K562 (cell line): ENCODE data around the gene NPAS1. TPM values are rescaled to one million over a fixed set of nuclear protein-coding genes. Genes with fewer than 3 reads are reported as not detected.
A peak's percentile ranks its signal among the peaks of the same experiment; 100 is the strongest.

Experiments
- CBX1 ChIP-seq: sonication (generic); IDR thresholded peaks from 2 replicates; pipeline ENCODE4 v1.6.1; 2016; ENCODE audit warnings: antibody characterized with exemption, low read depth, mild to moderate bottlenecking
- CBX3 ChIP-seq, 2 experiments: IDR thresholded peaks; 1 replicate in 1 of 2; 2 replicates in 1 of 2; pipeline ENCODE4 v1.6.1; 2012; ENCODE audit warnings: inconsistent platforms in 2 of 2, low read length in 2 of 2, borderline replicate concordance in 1 of 2, control low read depth in 1 of 2
- CREB5 ChIP-seq: fragments of 250-450 bp; sonication (Bioruptor Pico); IDR thresholded peaks from 2 replicates; pipeline ENCODE4 v1.5.0; 2020; ENCODE audit warnings: mild to moderate bottlenecking
- GATA2 ChIP-seq: sonication (generic); formaldehyde crosslinking; IDR thresholded peaks from 2 replicates; pipeline ENCODE4 v1.4.0; 2020; ENCODE audit warnings: mild to moderate bottlenecking, missing genetic modification reagents
- HMG20A ChIP-seq: fragments of 450-650 bp; formaldehyde crosslinking; conservative IDR thresholded peaks from 2 replicates; pipeline ENCODE4 v1.4.0; 2020; ENCODE audit warnings: mild to moderate bottlenecking, mixed read lengths
- KAT2B ChIP-seq: IDR thresholded peaks from one replicate; pipeline ENCODE4 v1.6.1; 2012; ENCODE audit warnings: low read depth, mild to moderate bottlenecking, control low read depth, inconsistent platforms, low read length, moderate library complexity
- PCBP1 ChIP-seq: fragments of 200-400 bp; formaldehyde crosslinking; IDR thresholded peaks from 2 replicates; pipeline ENCODE4 v1.6.1; 2018; ENCODE audit warnings: mild to moderate bottlenecking, low read depth, low read length; ENCODE audit not compliant: poor library complexity, severe bottlenecking
- UBTF ChIP-seq, 2 experiments: IDR thresholded peaks; 2 replicates each; pipeline ENCODE4 v1.6.1; 2012; ENCODE audit warnings: improper control_type of control experiment in 2 of 2, low read depth in 2 of 2, low read length in 2 of 2, borderline replicate concordance in 1 of 2
- ZBTB33 ChIP-seq: sonication (generic); formaldehyde crosslinking; IDR thresholded peaks from 2 replicates; pipeline ENCODE4 v1.8.1; 2023; ENCODE audit warnings: mild to moderate bottlenecking, missing genetic modification reagents
- ZBTB40 ChIP-seq, 2 experiments: fragments of 450-650 bp in 1 of 2; sonication (generic) in 1 of 2; formaldehyde crosslinking in 1 of 2; IDR thresholded peaks; 2 replicates each; pipeline versions ENCODE4 v1.7.1 to v1.9.0; 2016 to 2022; ENCODE audit warnings: inconsistent platforms in 1 of 2, mild to moderate bottlenecking in 1 of 2, missing genetic modification reagents in 1 of 2
- ZFP36 ChIP-seq: fragments of 150-350 bp; IDR thresholded peaks from 2 replicates; pipeline ENCODE4 v1.6.1; 2018; ENCODE audit warnings: low read length, low read depth; ENCODE audit not compliant: partially characterized antibody
- polyA plus RNA-seq, 8 experiments: library from polyadenylated mRNA; depleted of rRNA in 4 of 8; stranded (reverse) in 5 of 8; unstranded in 3 of 8; fragments of >200 nt; fragmentation: Nextera tagmentation in 2 of 8; fragmentation: Illumina TruSeq in 1 of 8; extraction: Ambion mirVana in 2 of 8; extraction: Trizol in 1 of 8; gene quantifications; 2 replicates each; pipeline versions ENCODE4 v1.2.1 to v1.2.3, GENCODE V29; 2011 to 2014; ENCODE audit warnings: inconsistent platforms in 1 of 8, missing spikeins in 1 of 8
- total RNA-seq, 7 experiments: library from RNA; depleted of rRNA in 6 of 7; stranded (reverse); fragments of >200 nt in 6 of 7; fragmentation: Illumina TruSeq in 2 of 7; extraction: Trizol in 2 of 7; gene quantifications; 2 replicates each; pipeline versions ENCODE4 v1.2.1 to v1.2.3, GENCODE V29; 2011 to 2021; ENCODE audit warnings: low replicate concordance in 1 of 7

Gene NPAS1
- total and polyA plus RNA-seq, 9 of the 15 experiments (the other 6 are each of a cell fraction or from before 2014, with no cell fraction given): 0.58 to 5.3 (median 2.0) TPM; not detected in 2

GRCh38 chr19:47021536-47022139 is 2.0 kb downstream of the NPAS1 start (continued):
- no peak for TF ChIP-seq HMG20A
- TF ChIP-seq PCBP1: peak; percentile 45
- TF ChIP-seq CBX1: 0 out of 2 replicates have a peak, but pooled peaks have one; percentile 44
- TF ChIP-seq ZFP36: peak; percentile 97
- no peak for TF ChIP-seq ZBTB33
- 0 out of 4 replicates have a peak, but pooled peaks of 1 of the 2 experiments have one; percentile 49 for TF ChIP-seq UBTF (IDR thresholded peaks at IDR 0.05; ENCODE audit: borderline replicate concordance in 1 of 2, low read depth in 2 of 2, low read length in 2 of 2)
- no peak for TF ChIP-seq CREB5 (CRISPR knock-in tag)
- 0 out of 3 replicates have a peak, but pooled peaks of 1 of the 2 experiments have one; percentile 13 for TF ChIP-seq CBX3 (IDR thresholded peaks at IDR 0.05; ENCODE audit: borderline replicate concordance in 1 of 2, low read length in 2 of 2)
- no peak for TF ChIP-seq KAT2B
- no peak for TF ChIP-seq ZBTB40 (IDR thresholded peaks at IDR 0.05)
- TF ChIP-seq ZBTB40 (CRISPR knock-in tag; IDR thresholded peaks at IDR 0.05): no peak
- no peak for TF ChIP-seq GATA2
